H9 (cell line): ENCODE measurements around the gene DIAPH2. TPM values are rescaled to one million over a fixed set of nuclear protein-coding genes. Genes with fewer than 3 reads are reported as not detected.

Experiments
- DNase-seq: peaks from one replicate; pipeline ENCODE4 v3.0.0-alpha.2; 2017
- H2AFZ ChIP-seq: one replicate; pipeline ENCODE4 v1.6.1; 2013; ENCODE audit warnings: mild to moderate bottlenecking, low read length, control low read depth, moderate library complexity
- H2AK5ac ChIP-seq: 2 replicates; pipeline ENCODE4 v1.6.1; 2013; ENCODE audit warnings: low read length, control low read depth, mixed read lengths; ENCODE audit not compliant: insufficient read length
- H2BK120ac ChIP-seq: one replicate; pipeline ENCODE4 v1.6.1; 2013; ENCODE audit warnings: low read depth, mild to moderate bottlenecking, low read length, control low read depth, inconsistent platforms; ENCODE audit not compliant: poor library complexity, severe bottlenecking
- H2BK12ac ChIP-seq: 2 replicates; pipeline ENCODE4 v1.6.1; 2013; ENCODE audit warnings: low read length, control low read depth, mixed read lengths, low read depth; ENCODE audit not compliant: insufficient read length
- H2BK15ac ChIP-seq: 2 replicates; pipeline ENCODE4 v1.6.1; 2013; ENCODE audit warnings: low read depth, low read length, control low read depth
- H2BK20ac ChIP-seq: one replicate; pipeline ENCODE4 v1.6.1; 2013; ENCODE audit warnings: low read depth, mild to moderate bottlenecking, low read length, control low read depth, inconsistent platforms; ENCODE audit not compliant: poor library complexity, severe bottlenecking
- H2BK5ac ChIP-seq: 2 replicates; pipeline ENCODE4 v1.6.1; 2013; ENCODE audit warnings: low read length, control low read depth, mixed read lengths; ENCODE audit not compliant: insufficient read length
- H3K14ac ChIP-seq: 2 replicates; pipeline ENCODE4 v1.6.1; 2013; ENCODE audit warnings: low read length, control low read depth; ENCODE audit not compliant: insufficient read depth
- H3K18ac ChIP-seq: 2 replicates; pipeline ENCODE4 v1.6.1; 2013; ENCODE audit warnings: low read depth, mild to moderate bottlenecking, mixed read lengths, low read length, control low read depth; ENCODE audit not compliant: insufficient read length
- H3K23ac ChIP-seq: 2 replicates; pipeline ENCODE4 v1.6.1; 2013; ENCODE audit warnings: low read length, control low read depth, mixed read lengths, low read depth; ENCODE audit not compliant: insufficient read length
- H3K23me2 ChIP-seq: 2 replicates; pipeline ENCODE4 v1.6.1; 2013; ENCODE audit warnings: low read depth, mild to moderate bottlenecking, mixed read lengths, low read length, control low read depth; ENCODE audit not compliant: insufficient read length, poor library complexity, severe bottlenecking
- H3K27ac ChIP-seq: 2 replicates; pipeline ENCODE4 v1.5.1; 2013; ENCODE audit warnings: low read length, control low read depth, mixed read lengths, low read depth; ENCODE audit not compliant: insufficient read length
- H3K27me3 ChIP-seq: 2 replicates; pipeline ENCODE4 v1.6.1; 2013; ENCODE audit warnings: low read length, control low read depth, inconsistent platforms; ENCODE audit not compliant: insufficient read depth
- H3K4ac ChIP-seq: 2 replicates; pipeline ENCODE4 v1.6.1; 2013; ENCODE audit warnings: low read depth, mild to moderate bottlenecking, control low read depth, inconsistent platforms, low read length, moderate library complexity
- H3K4me1 ChIP-seq: 2 replicates; pipeline ENCODE4 v1.6.1; 2013; ENCODE audit warnings: low read length, control low read depth, inconsistent platforms; ENCODE audit not compliant: insufficient read depth
- H3K4me2 ChIP-seq: 2 replicates; pipeline ENCODE4 v1.6.1; 2013; ENCODE audit warnings: low read length, control low read depth, mixed read lengths; ENCODE audit not compliant: insufficient read length, insufficient read depth
- H3K56ac ChIP-seq: 2 replicates; pipeline ENCODE4 v1.6.1; 2013; ENCODE audit warnings: low read depth, mild to moderate bottlenecking, mixed read lengths, low read length, control low read depth; ENCODE audit not compliant: insufficient read length
- H3K79me1 ChIP-seq: 2 replicates; pipeline ENCODE4 v1.6.1; 2013; ENCODE audit warnings: low read depth, mild to moderate bottlenecking, moderate library complexity, low read length, control low read depth, inconsistent platforms; ENCODE audit not compliant: insufficient read depth, poor library complexity, severe bottlenecking
- H3K79me2 ChIP-seq: 2 replicates; pipeline ENCODE4 v1.6.1; 2013; ENCODE audit warnings: low read length, control low read depth, inconsistent platforms; ENCODE audit not compliant: insufficient read depth
- H3K9ac ChIP-seq: 2 replicates; pipeline ENCODE4 v1.6.1; 2013; ENCODE audit warnings: low read length, control low read depth, mixed read lengths; ENCODE audit not compliant: insufficient read length; ENCODE audit errors: extremely low read depth
- H3K9me3 ChIP-seq: one replicate; pipeline ENCODE4 v1.6.1; 2013; ENCODE audit warnings: low read depth, low read length, inconsistent platforms; ENCODE audit not compliant: control insufficient read depth
- H3T11ph ChIP-seq: one replicate; pipeline ENCODE4 v1.6.1; 2013; ENCODE audit warnings: mild to moderate bottlenecking, low read length, control low read depth, inconsistent platforms
- H4K20me1 ChIP-seq: one replicate; pipeline ENCODE4 v1.6.1; 2013; ENCODE audit not compliant: control insufficient read depth, insufficient read length, insufficient read depth
- H4K5ac ChIP-seq: 2 replicates; pipeline ENCODE4 v1.6.1; 2013; ENCODE audit warnings: low read depth, mild to moderate bottlenecking, mixed read lengths, low read length, control low read depth; ENCODE audit not compliant: insufficient read length
- H4K8ac ChIP-seq: replicated peaks from 2 replicates; pipeline ENCODE4 v1.6.1; 2013; ENCODE audit warnings: low read length, control low read depth, mixed read lengths, low read depth; ENCODE audit not compliant: insufficient read length
- H4K91ac ChIP-seq: 2 replicates; pipeline ENCODE4 v1.6.1; 2013; ENCODE audit warnings: low read depth, mild to moderate bottlenecking, moderate library complexity, mixed read lengths, low read length, control low read depth; ENCODE audit not compliant: insufficient read length
- H3K27ac Mint-ChIP-seq, 3 experiments: 2 replicates in 2 of 3; 3 replicates in 1 of 3; pipeline ENCODE4 v1.8.0; 2020 to 2021; ENCODE audit warnings: mixed read lengths in 3 of 3, mild to moderate bottlenecking in 1 of 3, moderate library complexity in 1 of 3
- H3K27me3 Mint-ChIP-seq: 2 replicates; pipeline ENCODE4 v1.8.0; 2021; ENCODE audit warnings: low read depth, mild to moderate bottlenecking, moderate library complexity, mixed read lengths
- H3K36me3 Mint-ChIP-seq, 3 experiments: 2 replicates in 2 of 3; 3 replicates in 1 of 3; pipeline ENCODE4 v1.8.0; 2020 to 2021; ENCODE audit warnings: low read depth in 3 of 3, mixed read lengths in 3 of 3; ENCODE audit not compliant: insufficient read depth in 1 of 3
- H3K4me1 Mint-ChIP-seq, 2 experiments: 2 replicates each; pipeline ENCODE4 v1.8.0; 2020; ENCODE audit warnings: mixed read lengths in 2 of 2
- H3K4me3 Mint-ChIP-seq, 2 experiments: 2 replicates in 1 of 2; 3 replicates in 1 of 2; pipeline ENCODE4 v1.8.0; 2020 to 2021; ENCODE audit warnings: mild to moderate bottlenecking in 2 of 2, mixed read lengths in 2 of 2, moderate library complexity in 1 of 2
- H3K9me3 Mint-ChIP-seq, 2 experiments: 2 replicates in 1 of 2; 3 replicates in 1 of 2; pipeline ENCODE4 v1.8.0; 2020; ENCODE audit warnings: mild to moderate bottlenecking in 2 of 2, mixed read lengths in 2 of 2, moderate library complexity in 1 of 2
- WGBS: extraction: QIAGEN DNeasy Blood & Tissue Kit; methylation state at CpG from one replicate; pipeline ENCODE4 v1.1.7; 2013; ENCODE audit warnings: missing lambda C conversion rate, low lambda C conversion rate, mixed read lengths; ENCODE audit not compliant: insufficient read length; ENCODE audit errors: extremely low coverage; 5-methylcytosine and 5-hydroxymethylcytosine counted together
- total RNA-seq: library from RNA; stranded (reverse); gene quantifications from 2 replicates; pipeline ENCODE4 v1.2.1, GENCODE V29; 2021
- TF ChIP-seq, protein P1 (sequence below): fragments of 200-600 bp; sonication (generic); conservative IDR thresholded peaks from 3 replicates; pipeline ENCODE4 v1.8.0; 2021; ENCODE audit warnings: antibody characterized with exemption, mild to moderate bottlenecking

DIAPH2 gene
- total RNA-seq, 1 experiment from 2014 or later, result 45.4 TPM

DNA sequence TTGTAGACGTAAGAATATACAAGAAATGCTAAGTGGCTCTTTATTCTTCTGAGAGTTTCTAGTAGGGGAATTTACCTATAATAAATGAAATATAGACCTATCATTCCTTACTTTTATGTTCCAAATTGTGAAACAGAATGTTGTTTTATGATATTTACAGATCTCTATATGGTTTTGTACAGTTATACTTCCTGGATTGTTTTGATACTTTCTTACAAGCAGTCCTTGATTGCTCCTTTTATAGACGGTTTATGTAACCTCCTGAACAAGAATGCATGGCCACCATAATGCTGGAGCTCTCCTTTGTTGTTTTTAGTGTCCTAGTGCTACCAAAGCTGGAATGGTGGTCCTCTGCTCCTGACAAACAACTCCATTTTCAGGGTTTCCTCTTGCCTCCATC lies 107.4 kb downstream of the DIAPH2 start:
- Histone ChIP-seq H2BK20ac (no peak overlapping the region), H3K18ac (no peak overlapping the region), H3K79me2 (no peaks in the 10 kb centered on the region), H2AFZ (no peak overlapping the region), H3K23ac (no peak overlapping the region), H4K8ac (no peak overlapping the region), H3K79me1 (no peaks in the 10 kb centered on the region), H3K56ac (no peak overlapping the region), H4K91ac (no peak overlapping the region), H2BK120ac (no peak overlapping the region), H3K27me3 (no peaks in the 10 kb centered on the region), H4K20me1 (no peaks in the 10 kb centered on the region), H2BK15ac (no peak overlapping the region), H3K27ac (no peak overlapping the region), H3K14ac (no peak overlapping the region), H2BK5ac (no peak overlapping the region), H2BK12ac (no peak overlapping the region), H3K9me3 (no peaks in the 10 kb centered on the region), H3K4ac (no peak overlapping the region), H3K9ac (no peak overlapping the region), H3T11ph (no peak overlapping the region), H4K5ac (no peak overlapping the region), H3K4me2 (no peak overlapping the region), H3K4me1 (no peaks in the 10 kb centered on the region), H2AK5ac (no peak overlapping the region), H3K23me2 (no peaks in the 10 kb centered on the region)
- Mint-ChIP-seq H3K36me3 (no peaks in the 10 kb centered on the region), H3K4me1 (peaks cover 2% of the 10 kb centered on the region in 2 experiments; a peak in 1 of 4 replicates), H3K4me3 (no peak overlapping the region), H3K27me3 (no peaks in the 10 kb centered on the region), H3K9me3 (no peaks in the 10 kb centered on the region), H3K27ac (peak overlapping the region in 1 of 3 experiments; percentile 82; a peak in 2 of 7 replicates)
- no CpG with 5 or more reads among the region's 2 CpGs for WGBS
- no peak for DNase-seq
- TF ChIP-seq, protein P1, sequence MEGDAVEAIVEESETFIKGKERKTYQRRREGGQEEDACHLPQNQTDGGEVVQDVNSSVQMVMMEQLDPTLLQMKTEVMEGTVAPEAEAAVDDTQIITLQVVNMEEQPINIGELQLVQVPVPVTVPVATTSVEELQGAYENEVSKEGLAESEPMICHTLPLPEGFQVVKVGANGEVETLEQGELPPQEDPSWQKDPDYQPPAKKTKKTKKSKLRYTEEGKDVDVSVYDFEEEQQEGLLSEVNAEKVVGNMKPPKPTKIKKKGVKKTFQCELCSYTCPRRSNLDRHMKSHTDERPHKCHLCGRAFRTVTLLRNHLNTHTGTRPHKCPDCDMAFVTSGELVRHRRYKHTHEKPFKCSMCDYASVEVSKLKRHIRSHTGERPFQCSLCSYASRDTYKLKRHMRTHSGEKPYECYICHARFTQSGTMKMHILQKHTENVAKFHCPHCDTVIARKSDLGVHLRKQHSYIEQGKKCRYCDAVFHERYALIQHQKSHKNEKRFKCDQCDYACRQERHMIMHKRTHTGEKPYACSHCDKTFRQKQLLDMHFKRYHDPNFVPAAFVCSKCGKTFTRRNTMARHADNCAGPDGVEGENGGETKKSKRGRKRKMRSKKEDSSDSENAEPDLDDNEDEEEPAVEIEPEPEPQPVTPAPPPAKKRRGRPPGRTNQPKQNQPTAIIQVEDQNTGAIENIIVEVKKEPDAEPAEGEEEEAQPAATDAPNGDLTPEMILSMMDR, result no peak
